GM19023 (cell line): ENCODE measurements around the gene PRSS2.

Source experiments
- ATAC-seq: cut with Tn5 transposase; IDR thresholded peaks from one replicate; pipeline ENCODE4 v1.9.1; 2021; ENCODE audit warnings: mild to moderate bottlenecking, moderate library complexity; ENCODE audit not compliant: unreplicated experiment

PRSS2 gene

GRCh38 chr7:142822714-142823113 lies 51.9 kb downstream of the PRSS2 start:
- no peak for ATAC-seq
